Mesodermal cell (in vitro differentiated cells): ENCODE results near the gene ZNF710.

Experiments
- H3K27ac ChIP-seq: 2 replicates; pipeline ENCODE4 v1.7.0; 2013; ENCODE audit warnings: mild to moderate bottlenecking, low read depth, low read length, moderate library complexity; ENCODE audit not compliant: severe bottlenecking
- H3K36me3 ChIP-seq: 2 replicates; pipeline ENCODE4 v1.7.1; 2013; ENCODE audit warnings: mild to moderate bottlenecking, low read length, moderate library complexity; ENCODE audit not compliant: control insufficient read depth, insufficient read depth
- H3K4me1 ChIP-seq: one replicate; pipeline ENCODE4 v1.7.1; 2013; ENCODE audit warnings: mild to moderate bottlenecking, low read length; ENCODE audit not compliant: insufficient read depth, control insufficient read depth, poor library complexity, severe bottlenecking
- H3K4me3 ChIP-seq: 2 replicates; pipeline ENCODE4 v1.7.0; 2013; ENCODE audit warnings: low read length, control low read depth, mild to moderate bottlenecking; ENCODE audit not compliant: insufficient read depth, poor library complexity, severe bottlenecking; ENCODE audit errors: extremely low read depth
- H3K9me3 ChIP-seq: 2 replicates; pipeline ENCODE4 v1.7.1; 2013; ENCODE audit warnings: mild to moderate bottlenecking, low read length, moderate library complexity; ENCODE audit not compliant: control insufficient read depth
- WGBS, 2 experiments: methylation state at CpG; one replicate each; pipeline ENCODE4 v1.1.5; 2013; ENCODE audit warnings: missing lambda C conversion rate in 2 of 2; ENCODE audit not compliant: insufficient coverage in 2 of 2; 5-methylcytosine and 5-hydroxymethylcytosine counted together

The ZNF710 gene

GRCh38 chr15:89997079-89997478 lies 4.0 kb upstream of the ZNF710 start:
- Histone ChIP-seq H3K36me3 (no peaks in the 10 kb centered on the region), H3K9me3 (no peaks in the 10 kb centered on the region), H3K4me1 (peaks cover 13% of the 10 kb centered on the region), H3K27ac (no peak overlapping the region), H3K4me3 (no peak overlapping the region)
- 88 to 91% methylated on average over 4 of the region's 4 CpGs for WGBS, 2 experiments

- 80 to 88% methylated on average over 3 to 4 of the region's 5 CpGs for WGBS, 2 experiments
- Histone ChIP-seq H3K4me1 (peaks cover 17% of the 10 kb centered on the region), H3K4me3 (no peak overlapping the region), H3K9me3 (no peaks in the 10 kb centered on the region), H3K27ac (no peak overlapping the region), H3K36me3 (no peaks in the 10 kb centered on the region)
Measured at GRCh38 chr15:89998141-89998661, 2.9 kb upstream of the ZNF710 start.

DNA sequence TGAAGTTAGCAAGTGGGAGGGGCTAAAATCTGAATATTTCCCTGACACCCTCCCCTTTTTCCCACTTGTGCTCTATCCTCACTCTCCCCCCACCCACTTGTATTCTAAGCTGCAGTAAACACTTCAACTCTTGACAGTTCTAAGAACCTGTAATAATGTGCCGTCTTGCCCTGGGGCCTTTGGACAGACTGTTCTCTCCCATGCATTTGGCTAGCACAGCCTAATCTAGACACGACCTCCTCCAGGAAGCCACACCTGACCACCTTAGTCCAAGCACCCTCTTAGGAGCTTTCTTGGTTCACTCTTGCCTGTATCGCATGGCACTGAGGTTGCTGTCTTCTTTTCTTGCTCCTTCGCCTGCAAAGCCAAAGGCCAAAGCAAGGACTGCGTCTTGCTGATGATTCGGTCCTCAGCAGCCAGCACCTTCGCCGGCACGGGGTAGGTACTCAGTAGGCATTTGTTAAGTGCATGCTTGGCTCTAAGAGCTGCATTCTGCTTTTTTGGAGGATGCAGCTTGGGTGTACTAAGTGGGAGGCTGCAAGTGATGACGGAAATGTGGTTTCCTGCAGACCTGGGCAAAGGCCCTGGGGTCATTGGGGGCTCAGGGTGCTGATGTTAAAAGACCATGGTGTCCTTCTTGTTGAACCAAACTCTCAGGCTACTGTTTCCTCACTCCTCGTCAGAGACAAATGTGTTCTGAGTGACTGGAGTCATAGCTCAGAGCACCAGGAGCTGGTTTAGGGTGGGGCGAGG lies 2.0 kb upstream of the ZNF710 start:
- 71 to 75% methylated on average over 12 of the region's 12 CpGs for WGBS, 2 experiments
- Histone ChIP-seq H3K27ac (peak overlapping the region; percentile 53), H3K9me3 (no peaks in the 10 kb centered on the region), H3K4me3 (peak overlapping the region; percentile 50), H3K36me3 (no peaks in the 10 kb centered on the region), H3K4me1 (peaks cover 26% of the 10 kb centered on the region)

- H3K9me3 ChIP-seq: no peaks in the 10 kb centered on the region
- peak overlapping the region; percentile 62 for H3K27ac ChIP-seq
- peaks cover 32% of the 10 kb centered on the region for H3K4me1 ChIP-seq
- peak overlapping the region; percentile 50 for H3K4me3 ChIP-seq
- 0 to 6% methylated on average over 10 to 14 of the region's 14 CpGs for WGBS, 2 experiments
- no peaks in the 10 kb centered on the region for H3K36me3 ChIP-seq
Measured at GRCh38 chr15:89999676-90000185, 1.4 kb upstream of the ZNF710 start.

DNA sequence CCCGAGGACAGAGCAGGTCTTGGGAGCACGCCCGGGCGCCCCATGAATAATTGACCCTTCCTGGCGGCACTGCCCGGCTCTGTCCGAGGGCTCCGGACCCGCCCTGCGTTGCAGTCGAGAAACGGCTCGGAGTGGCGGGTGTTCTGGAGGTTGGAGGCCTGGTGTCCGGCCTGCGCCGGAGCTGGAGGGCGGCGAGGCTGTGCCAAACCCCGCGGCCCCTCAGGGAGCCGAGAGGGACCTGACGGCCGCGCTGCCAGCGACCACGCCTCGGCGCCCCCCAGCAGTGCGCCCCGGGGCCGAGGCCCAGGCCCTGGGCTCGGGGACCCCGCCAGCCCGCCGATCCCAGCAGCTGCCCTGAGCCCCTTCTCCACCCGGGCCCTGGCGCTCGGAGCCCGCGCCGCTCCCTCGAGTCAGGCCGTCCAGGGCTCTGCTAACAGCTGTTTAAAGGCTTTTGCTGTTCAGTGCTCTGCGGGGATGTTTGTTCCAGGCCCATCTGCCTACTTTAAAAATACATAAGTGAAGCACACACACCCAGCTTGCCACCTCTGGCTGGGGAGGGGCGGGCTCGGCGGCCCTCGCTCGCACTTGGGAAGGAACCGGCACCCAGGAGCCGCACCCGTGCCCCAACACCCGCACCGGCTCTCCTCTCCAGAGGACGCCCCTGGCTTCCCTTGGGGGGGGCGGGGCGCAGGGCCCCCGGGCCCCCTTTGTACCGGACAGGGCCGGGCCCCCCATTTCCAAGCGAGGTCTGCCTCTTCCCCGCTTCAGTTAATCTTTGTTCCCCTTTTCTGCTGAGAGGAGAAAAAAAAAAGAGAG lies 730 bp upstream of the ZNF710 start:
- Histone ChIP-seq H3K36me3 (no peaks in the 10 kb centered on the region), H3K9me3 (no peaks in the 10 kb centered on the region), H3K4me1 (peaks cover 37% of the 10 kb centered on the region), H3K27ac (peak overlapping the region; percentile 62), H3K4me3 (peak overlapping the region; percentile 50)
- 1 to 3% methylated on average over 34 to 51 of the region's 63 CpGs for WGBS, 2 experiments

DNA sequence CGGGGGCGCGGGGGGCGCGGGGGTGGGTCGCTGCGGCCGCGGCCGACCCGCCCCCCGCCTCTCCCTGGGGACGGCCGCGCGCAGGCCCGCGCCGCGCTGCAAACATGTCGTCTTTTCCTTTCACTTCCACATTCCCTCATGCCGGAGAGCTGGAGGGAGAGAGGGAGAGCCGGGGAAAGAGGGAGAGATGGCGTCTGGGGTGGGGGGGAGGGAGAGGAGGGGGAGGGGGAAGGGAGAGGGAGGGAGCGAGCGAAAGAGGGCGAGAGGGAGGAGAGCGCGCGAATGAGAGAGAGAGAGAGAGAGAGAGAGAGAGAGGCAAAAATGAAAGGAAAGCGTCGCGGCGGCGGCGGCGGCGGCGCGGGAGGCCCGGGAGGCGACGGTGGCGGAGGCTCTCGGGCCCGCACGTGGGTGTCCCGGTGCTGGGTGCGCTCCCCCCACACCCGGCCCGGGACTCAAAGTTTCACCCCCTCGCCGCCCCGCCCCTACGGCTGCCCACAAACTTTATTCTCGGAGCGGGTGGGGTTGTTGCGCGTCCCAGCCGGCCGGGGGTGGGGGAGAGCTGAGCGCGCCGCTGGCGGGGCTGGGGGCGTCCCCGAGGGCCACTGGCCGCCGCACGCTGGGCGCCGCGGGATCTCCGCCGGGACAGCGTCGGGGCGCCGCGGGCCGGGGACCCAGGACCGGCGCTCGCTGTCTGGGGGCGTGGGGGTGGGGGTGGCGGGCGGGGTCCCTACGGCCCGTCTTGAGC lies 731 bp downstream of the ZNF710 start:
- Histone ChIP-seq H3K27ac (peak overlapping the region; percentile 53), H3K9me3 (no peaks in the 10 kb centered on the region), H3K4me3 (peak overlapping the region; percentile 61), H3K36me3 (peaks cover 4% of the 10 kb centered on the region), H3K4me1 (peaks cover 37% of the 10 kb centered on the region)
- 0% methylated on average over 7 to 23 of the region's 89 CpGs for WGBS, 2 experiments

- 5 to 8% methylated on average over 17 to 18 of the region's 27 CpGs for WGBS, 2 experiments
- H3K36me3 ChIP-seq: peaks cover 8% of the 10 kb centered on the region
- peaks cover 37% of the 10 kb centered on the region for H3K4me1 ChIP-seq
- H3K4me3 ChIP-seq: peak overlapping the region; percentile 61
- H3K27ac ChIP-seq: no peak overlapping the region
- no peaks in the 10 kb centered on the region for H3K9me3 ChIP-seq
Measured at GRCh38 chr15:90002428-90002844, 1.3 kb downstream of the ZNF710 start.

GRCh38 chr15:90003736-90004135 lies 2.6 kb downstream of the ZNF710 start:
- Histone ChIP-seq H3K9me3 (no peaks in the 10 kb centered on the region), H3K4me1 (peaks cover 33% of the 10 kb centered on the region), H3K36me3 (peaks cover 15% of the 10 kb centered on the region), H3K4me3 (peak overlapping the region; percentile 61), H3K27ac (peak overlapping the region; percentile 67)
- 78 to 94% methylated on average over 4 to 5 of the region's 7 CpGs for WGBS, 2 experiments

GRCh38 chr15:90004252-90004651 lies 3.1 kb downstream of the ZNF710 start:
- Histone ChIP-seq H3K4me1 (peaks cover 28% of the 10 kb centered on the region), H3K27ac (peak overlapping the region; percentile 67), H3K9me3 (no peaks in the 10 kb centered on the region), H3K36me3 (peaks cover 20% of the 10 kb centered on the region), H3K4me3 (peak overlapping the region; percentile 8)
- 54 to 75% methylated on average over 4 of the region's 5 CpGs for WGBS, 2 experiments

DNA sequence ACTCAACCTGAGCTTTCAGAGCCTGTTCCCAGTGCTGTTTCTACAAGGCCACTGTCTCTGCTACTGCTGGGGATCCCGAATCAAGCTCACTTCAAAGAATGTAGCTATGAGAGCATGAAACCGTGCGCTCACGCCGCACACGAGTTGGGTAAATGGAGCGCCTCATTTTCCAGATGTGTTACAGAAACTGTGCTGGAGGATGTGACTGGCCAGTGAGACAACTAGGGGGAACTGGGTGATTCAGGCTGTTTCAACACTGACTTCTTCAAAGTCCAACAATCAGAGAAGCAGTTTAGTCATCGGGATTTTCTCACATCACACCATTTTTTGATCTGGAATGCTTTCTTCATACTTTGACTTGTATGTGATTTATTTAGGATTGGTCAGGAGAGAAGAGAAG lies 3.5 kb downstream of the ZNF710 start:
- Histone ChIP-seq H3K36me3 (peaks cover 23% of the 10 kb centered on the region), H3K9me3 (no peaks in the 10 kb centered on the region), H3K4me3 (no peak overlapping the region), H3K27ac (peak overlapping the region; percentile 67), H3K4me1 (peaks cover 24% of the 10 kb centered on the region)
- WGBS, 2 experiments: 81 to 83% methylated on average over 7 of the region's 8 CpGs
